ENCODE measurements around the gene PARD6A. TPM values are rescaled to one million over a fixed set of nuclear protein-coding genes. Genes with fewer than 3 reads are reported as not detected.

PARD6A gene
- total and polyA plus RNA-seq, 2 of the 13 experiments (the other 11 are each of a cell fraction or from before 2014, with no cell fraction given): 3.5 to 4.3 TPM

GRCh38 chr16:67659675-67660563, 841 bp upstream of the PARD6A start, which contains the start of gene ACD (continued):
- TF ChIP-seq LCORL (IDR thresholded peaks at IDR 0.05): no peak
- no peak for TF ChIP-seq LCORL (CRISPR knock-in tag; IDR thresholded peaks at IDR 0.05)
- peak; percentile 51; the same call in 1 of the 2 replicates for TF ChIP-seq ZNF574 (CRISPR knock-in tag; IDR thresholded peaks at IDR 0.05)
- peak; percentile 45; the same call in 1 of the 2 replicates for TF ChIP-seq IRX3 (CRISPR knock-in tag; IDR thresholded peaks at IDR 0.05; ENCODE audit: borderline replicate concordance, low read depth)
- TF ChIP-seq THYN1 (CRISPR knock-in tag; IDR thresholded peaks at IDR 0.05; ENCODE audit: borderline replicate concordance, low read depth): no peak
- TF ChIP-seq ETS1 (CRISPR knock-in tag; IDR thresholded peaks at IDR 0.05): no peak
- TF ChIP-seq ZNF432 (CRISPR knock-in tag; IDR thresholded peaks at IDR 0.05; ENCODE audit: borderline replicate concordance): 0 out of 2 replicates have a peak, but pooled peaks have one; percentile 47
- TF ChIP-seq PCBP2 (optimal IDR thresholded peaks at IDR 0.05; ENCODE audit: low read depth, low read length, poor library complexity, severe bottlenecking): no peak
- no peak for TF ChIP-seq PRDM4 (CRISPR knock-in tag; IDR thresholded peaks at IDR 0.05; ENCODE audit: borderline replicate concordance)
- peak; percentile 77; the same call in 1 of the 2 replicates for TF ChIP-seq IRF9 (CRISPR knock-in tag; IDR thresholded peaks at IDR 0.05; ENCODE audit: borderline replicate concordance)
- TF ChIP-seq ZNF335 (CRISPR knock-in tag; IDR thresholded peaks at IDR 0.05): peak; percentile 46; the same call in 1 of the 2 replicates
- no peak for TF ChIP-seq JUNB (CRISPR knock-in tag; IDR thresholded peaks at IDR 0.05; ENCODE audit: borderline replicate concordance)
- TF ChIP-seq ZNF503 (CRISPR knock-in tag; IDR thresholded peaks at IDR 0.05): no peak; the same call in 1 of the 2 replicates
- TF ChIP-seq ZMAT3 (CRISPR knock-in tag; conservative IDR thresholded peaks at IDR 0.05): peak; percentile 51; the same call in 1 of the 2 replicates
- peak; percentile 27; the same call in 1 of the 2 replicates for TF ChIP-seq ZNF724P (CRISPR knock-in tag; IDR thresholded peaks at IDR 0.05; ENCODE audit: borderline replicate concordance)
- peak; percentile 97 for TF ChIP-seq ZFX (CRISPR knock-in tag; IDR thresholded peaks at IDR 0.05; ENCODE audit: low read depth)
- TF ChIP-seq ZNF264 (CRISPR knock-in tag; IDR thresholded peaks at IDR 0.05): peak; percentile 10; the same call in 1 of the 2 replicates

Data from HepG2 (cell line).